Glutamatergic neuron (in vitro differentiated cells): Measurements from ENCODE around the gene IL1RAP. TPM values are rescaled to one million over a fixed set of nuclear protein-coding genes. Genes with fewer than 3 reads are reported as not detected.

Experiments
- DNase-seq: peaks from one replicate; pipeline ENCODE4 v3.0.0; 2022
- H3K27ac Mint-ChIP-seq: one replicate; pipeline ENCODE4 v1.8.0; 2020; ENCODE audit warnings: mild to moderate bottlenecking, mixed read lengths, inconsistent platforms; ENCODE audit not compliant: unreplicated experiment
- H3K27me3 Mint-ChIP-seq: one replicate; pipeline ENCODE4 v1.8.0; 2020; ENCODE audit warnings: mild to moderate bottlenecking, moderate library complexity, mixed read lengths, inconsistent platforms; ENCODE audit not compliant: unreplicated experiment
- H3K36me3 Mint-ChIP-seq: one replicate; pipeline ENCODE4 v1.8.0; 2020; ENCODE audit warnings: mild to moderate bottlenecking, mixed read lengths, inconsistent platforms; ENCODE audit not compliant: unreplicated experiment
- H3K4me1 Mint-ChIP-seq: one replicate; pipeline ENCODE4 v1.8.0; 2020; ENCODE audit warnings: mild to moderate bottlenecking, low read depth, mixed read lengths, inconsistent platforms; ENCODE audit not compliant: unreplicated experiment
- H3K4me3 Mint-ChIP-seq: one replicate; pipeline ENCODE4 v1.8.0; 2020; ENCODE audit warnings: mild to moderate bottlenecking, mixed read lengths, inconsistent platforms; ENCODE audit not compliant: unreplicated experiment
- H3K9me3 Mint-ChIP-seq: one replicate; pipeline ENCODE4 v1.8.0; 2020; ENCODE audit warnings: mild to moderate bottlenecking, moderate library complexity, mixed read lengths, inconsistent platforms; ENCODE audit not compliant: unreplicated experiment
- CTCF ChIP-seq: fragments of 200-600 bp; sonication (generic); IDR thresholded peaks from one replicate; pipeline ENCODE4 v1.5.0; 2021; ENCODE audit not compliant: partially characterized antibody, unreplicated experiment
- total RNA-seq: library from RNA; stranded (reverse); fragmentation: NEBNext Ultra II Directional; extraction: Animal tissue kit (Norgen Biotek cat#: 25700); gene quantifications from one replicate; pipeline ENCODE4 v1.2.1, GENCODE V29; 2021; ENCODE audit not compliant: unreplicated experiment

The IL1RAP gene
- total RNA-seq, 1 donor from 2014 or later: 0.37 TPM

GRCh38 chr3:190615060-190615384, 101.1 kb downstream of the IL1RAP start:
- H3K27me3 Mint-ChIP-seq: no peaks in the 10 kb centered on the region
- H3K4me1 Mint-ChIP-seq: no peaks in the 10 kb centered on the region
- no peak overlapping the region for H3K4me3 Mint-ChIP-seq
- H3K36me3 Mint-ChIP-seq: no peaks in the 10 kb centered on the region
- no peak for TF ChIP-seq CTCF
- no peak for DNase-seq
- no peak overlapping the region for H3K27ac Mint-ChIP-seq
- H3K9me3 Mint-ChIP-seq: no peaks in the 10 kb centered on the region

GRCh38 chr3:190615607-190616006, 101.7 kb downstream of the IL1RAP start:
- Mint-ChIP-seq H3K27ac (no peak overlapping the region), H3K27me3 (no peaks in the 10 kb centered on the region), H3K4me1 (no peaks in the 10 kb centered on the region), H3K9me3 (no peaks in the 10 kb centered on the region), H3K4me3 (no peak overlapping the region), H3K36me3 (no peaks in the 10 kb centered on the region)
- no peak for TF ChIP-seq CTCF
- DNase-seq: no peak

GRCh38 chr3:190616637-190617036, 102.8 kb downstream of the IL1RAP start:
- TF ChIP-seq CTCF: no peak
- no peaks in the 10 kb centered on the region for H3K36me3 Mint-ChIP-seq
- no peak overlapping the region for H3K27ac Mint-ChIP-seq

GRCh38 chr3:190617185-190617584, 103.3 kb downstream of the IL1RAP start:
- Mint-ChIP-seq H3K9me3 (no peaks in the 10 kb centered on the region), H3K36me3 (no peaks in the 10 kb centered on the region), H3K27ac (no peak overlapping the region), H3K27me3 (no peaks in the 10 kb centered on the region), H3K4me3 (no peak overlapping the region), H3K4me1 (no peaks in the 10 kb centered on the region)
- no peak for DNase-seq
- TF ChIP-seq CTCF: no peak

More at GRCh38 chr3:190616637-190617036, 102.8 kb downstream of the IL1RAP start:
- no peaks in the 10 kb centered on the region for H3K9me3 Mint-ChIP-seq
- H3K4me1 Mint-ChIP-seq: no peaks in the 10 kb centered on the region
- DNase-seq: no peak
- no peak overlapping the region for H3K4me3 Mint-ChIP-seq
- H3K27me3 Mint-ChIP-seq: no peaks in the 10 kb centered on the region

- no peak for TF ChIP-seq CTCF
- no peaks in the 10 kb centered on the region for H3K9me3 Mint-ChIP-seq
- no peaks in the 10 kb centered on the region for H3K36me3 Mint-ChIP-seq
- H3K27ac Mint-ChIP-seq: no peak overlapping the region
- DNase-seq: no peak
- no peaks in the 10 kb centered on the region for H3K27me3 Mint-ChIP-seq
- H3K4me1 Mint-ChIP-seq: no peaks in the 10 kb centered on the region
- no peak overlapping the region for H3K4me3 Mint-ChIP-seq
These were observed 104.6 kb downstream of the IL1RAP start for GRCh38 chr3:190618330-190619030.
